Gastroesophageal sphincter (tissue), 3 donors: Measurements from ENCODE around the gene LMNB1.

Experiments
- POLR2A ChIP-seq, 2 donors: fragments of 450-650 bp; IDR thresholded peaks; one replicate each; pipeline ENCODE4 v1.6.1; 2017; ENCODE audit warnings: antibody characterized with exemption in 2 of 2, mild to moderate bottlenecking in 2 of 2, moderate library complexity in 1 of 2
- POLR2AphosphoS5 ChIP-seq: sonication (generic); formaldehyde crosslinking; IDR thresholded peaks from one replicate; pipeline ENCODE4 v1.6.1; 2017; ENCODE audit warnings: antibody characterized with exemption
- TF ChIP-seq, protein P1 (sequence below), 4 experiments: fragments of 200-600 bp in 2 of 4; fragments of 450-650 bp in 2 of 4; sonication (generic) in 1 of 4; IDR thresholded peaks; one replicate each; pipeline ENCODE4 v1.5.1; 2017 to 2019; ENCODE audit warnings: antibody characterized with exemption in 4 of 4, mild to moderate bottlenecking in 2 of 4, moderate library complexity in 2 of 4

- TF ChIP-seq, protein P1, sequence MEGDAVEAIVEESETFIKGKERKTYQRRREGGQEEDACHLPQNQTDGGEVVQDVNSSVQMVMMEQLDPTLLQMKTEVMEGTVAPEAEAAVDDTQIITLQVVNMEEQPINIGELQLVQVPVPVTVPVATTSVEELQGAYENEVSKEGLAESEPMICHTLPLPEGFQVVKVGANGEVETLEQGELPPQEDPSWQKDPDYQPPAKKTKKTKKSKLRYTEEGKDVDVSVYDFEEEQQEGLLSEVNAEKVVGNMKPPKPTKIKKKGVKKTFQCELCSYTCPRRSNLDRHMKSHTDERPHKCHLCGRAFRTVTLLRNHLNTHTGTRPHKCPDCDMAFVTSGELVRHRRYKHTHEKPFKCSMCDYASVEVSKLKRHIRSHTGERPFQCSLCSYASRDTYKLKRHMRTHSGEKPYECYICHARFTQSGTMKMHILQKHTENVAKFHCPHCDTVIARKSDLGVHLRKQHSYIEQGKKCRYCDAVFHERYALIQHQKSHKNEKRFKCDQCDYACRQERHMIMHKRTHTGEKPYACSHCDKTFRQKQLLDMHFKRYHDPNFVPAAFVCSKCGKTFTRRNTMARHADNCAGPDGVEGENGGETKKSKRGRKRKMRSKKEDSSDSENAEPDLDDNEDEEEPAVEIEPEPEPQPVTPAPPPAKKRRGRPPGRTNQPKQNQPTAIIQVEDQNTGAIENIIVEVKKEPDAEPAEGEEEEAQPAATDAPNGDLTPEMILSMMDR (IDR thresholded peaks at IDR 0.05) = no peak
- TF ChIP-seq POLR2A (IDR thresholded peaks at IDR 0.05) (no peak), POLR2AphosphoS5 (no peak)
These were observed 87.2 kb downstream of the LMNB1 start for GRCh38 chr5:126864042-126864688.
